Activated gamma-delta T cell (primary cell): Measurements from ENCODE around the gene URAD.
"Not testable (repeated sequence)": the region's sequence is repeated elsewhere in the genome, so short reads cannot be mapped to it uniquely, and the experiment has no call there.

Experiments used
- DNase-seq: peaks from one replicate; lab custom pipeline; 2025; lab: John Stamatoyannopoulos, UW
- total RNA-seq, 2 donors: gene quantifications; one replicate each; lab custom pipeline; 2026; lab: John Stamatoyannopoulos, UW

Gene URAD
- 0.09 to 0.15 reads per million in 2 donors for total RNA-seq

GRCh38 chr13:27988520-27988919, at the start of gene URAD:
Gene URAD (minus strand): TSS chr13:27988693. CDS start chr13:27988637, 56 bp downstream.
- no peak for DNase-seq

DNA sequence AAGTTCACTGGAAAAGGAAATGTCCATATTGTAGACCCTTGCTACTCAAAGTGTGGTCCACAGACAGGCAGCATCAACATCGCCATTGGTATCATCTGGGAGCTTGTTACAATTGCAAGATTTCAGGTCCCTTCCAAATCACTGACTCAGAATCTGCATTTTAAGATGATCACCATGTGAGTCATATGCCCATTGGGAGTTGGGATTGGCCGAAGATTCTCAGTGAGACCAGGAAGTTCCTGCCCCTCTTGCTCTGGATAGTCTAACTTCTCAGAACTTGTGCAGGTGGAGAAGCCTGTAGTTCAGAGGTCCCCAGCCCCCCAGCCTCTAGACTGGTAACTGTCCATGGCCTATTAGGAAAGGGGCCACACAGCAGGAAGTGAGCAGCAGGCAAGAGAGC, 48.9 kb upstream of the URAD start:
- no peak for DNase-seq

DNA sequence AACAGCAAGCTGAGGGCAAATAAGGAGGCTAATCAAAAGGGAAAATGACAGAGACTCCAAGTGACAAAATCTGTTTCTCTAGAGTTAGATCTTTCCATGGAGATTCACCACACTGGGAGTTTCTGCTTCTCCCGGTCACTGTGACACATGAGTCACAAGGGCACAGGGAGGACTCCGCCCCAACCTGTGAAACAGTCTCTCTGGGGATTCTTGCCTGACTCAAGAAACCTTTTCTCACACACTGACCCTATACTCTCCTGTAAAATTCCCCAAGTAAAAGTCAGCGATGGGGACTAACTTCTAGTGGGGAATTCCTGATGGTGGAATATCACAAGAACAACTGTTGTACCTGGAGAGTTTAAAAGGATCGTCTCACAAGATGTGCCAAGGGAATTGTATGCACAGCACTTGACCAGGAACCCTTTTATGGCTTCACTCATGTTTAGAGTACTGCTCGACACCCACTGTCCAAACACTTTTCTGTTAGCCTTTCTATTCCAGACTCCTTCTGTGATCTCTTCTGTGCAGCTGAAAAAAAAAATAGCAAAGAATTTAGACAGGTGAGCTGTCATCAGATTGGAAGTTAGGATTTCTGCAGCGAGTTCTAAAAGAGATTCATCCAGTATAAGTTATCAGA, 46.8 kb upstream of the URAD start:
- no peak for DNase-seq

- no peak for DNase-seq
These were observed 45.6 kb upstream of the URAD start for GRCh38 chr13:28033894-28034655.

- DNase-seq: not testable (repeated sequence)
These were observed 43.9 kb upstream of the URAD start for GRCh38 chr13:28032438-28032837.

GRCh38 chr13:28031896-28032288, 43.4 kb upstream of the URAD start:
- no peak for DNase-seq

- DNase-seq: peak; percentile 6
These were observed 42.9 kb upstream of the URAD start for GRCh38 chr13:28031220-28031895.

GRCh38 chr13:28027607-28028364, 39.3 kb upstream of the URAD start:
- DNase-seq: no peak

GRCh38 chr13:28027071-28027470, 38.6 kb upstream of the URAD start:
- no peak for DNase-seq

DNA sequence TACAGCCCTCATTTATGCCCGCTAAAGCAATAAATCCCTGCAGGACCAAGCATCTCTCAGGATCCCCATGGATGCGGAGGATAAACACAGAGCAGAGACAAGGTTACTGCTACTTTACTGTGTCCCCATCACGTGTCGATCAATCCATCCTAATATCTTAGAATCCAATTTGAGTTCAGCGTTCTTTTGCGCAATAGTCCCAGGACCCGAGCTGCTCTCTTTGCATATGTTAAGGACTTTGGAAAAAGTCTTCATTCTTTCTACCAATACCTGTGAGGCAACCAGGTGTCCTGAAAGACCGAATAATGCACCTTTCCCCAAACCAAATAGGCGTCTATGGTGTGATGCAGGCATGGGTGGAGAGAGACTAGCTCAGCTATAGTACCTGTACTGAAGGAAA, 38.0 kb upstream of the URAD start:
- no peak for DNase-seq

DNA sequence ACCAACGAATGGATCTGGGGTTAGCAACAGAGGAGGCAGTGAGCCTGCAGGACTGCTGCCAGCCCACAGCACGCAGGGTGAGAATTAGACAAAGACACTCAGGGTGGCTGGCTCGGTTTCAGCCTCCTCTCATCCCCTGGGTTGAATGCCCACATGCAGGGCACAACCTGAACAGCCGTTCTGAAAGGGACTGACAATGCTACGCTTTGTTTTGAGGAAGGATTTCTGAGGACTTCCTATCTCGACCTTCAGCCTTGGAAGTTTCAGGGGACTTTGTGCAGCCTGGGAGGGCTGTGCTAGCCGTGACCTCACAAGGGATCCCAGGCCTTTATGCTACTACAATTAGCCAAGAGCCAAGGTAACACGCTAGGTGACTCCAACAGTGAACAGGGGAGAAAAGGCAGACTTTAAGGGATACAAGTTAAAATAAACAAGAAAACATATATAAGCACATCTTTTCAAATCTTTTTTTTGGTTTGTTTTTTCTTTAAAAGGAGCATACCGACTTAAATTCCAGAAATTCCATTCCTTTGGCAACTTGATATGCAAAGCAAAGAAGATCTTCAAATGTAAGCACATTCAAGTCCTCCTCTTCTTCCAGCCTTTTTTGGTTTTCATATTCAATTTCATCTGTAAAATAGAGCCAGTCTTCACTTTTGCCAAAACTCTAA, 34.5 kb upstream of the URAD start:
- DNase-seq: no peak

DNA sequence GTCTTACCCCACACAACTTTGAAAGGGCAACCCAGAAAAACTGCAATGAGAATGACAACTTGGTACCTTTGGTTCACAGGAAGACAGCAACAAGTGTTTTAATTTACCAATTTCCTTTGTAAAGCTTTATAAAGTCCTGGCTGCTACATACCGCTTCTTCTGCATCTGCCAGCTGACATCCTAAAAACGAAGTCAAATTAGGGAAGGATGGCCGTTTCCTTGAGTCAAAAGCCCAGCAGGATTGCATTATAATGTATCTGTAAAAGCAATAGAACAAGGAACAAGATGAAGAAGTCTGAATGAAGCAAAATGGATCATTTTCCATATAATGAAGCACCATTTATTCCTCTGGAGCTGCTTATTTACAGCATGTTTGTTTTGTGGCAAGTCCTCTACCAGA, 25.8 kb upstream of the URAD start:
- DNase-seq: no peak

GRCh38 chr13:28013482-28013881, 25.0 kb upstream of the URAD start:
- no peak for DNase-seq

DNA sequence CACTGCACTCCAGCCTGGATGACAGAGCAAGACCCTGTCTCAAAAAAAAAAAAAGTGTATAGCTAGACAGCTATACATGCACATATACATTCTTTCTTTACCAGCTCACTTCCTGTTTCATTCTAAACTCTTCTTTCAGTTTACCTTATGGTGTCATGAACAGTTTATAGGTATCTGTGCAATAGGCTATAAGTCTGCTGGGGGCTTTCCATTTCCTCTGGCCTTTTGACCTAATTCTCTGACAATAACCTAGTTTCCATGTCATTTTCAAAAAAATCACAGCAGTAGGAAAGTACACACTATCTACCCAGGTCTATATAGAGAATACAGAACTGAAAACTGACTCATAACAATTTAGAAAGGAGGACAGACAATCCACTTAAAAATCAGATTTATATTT, 24.4 kb upstream of the URAD start:
- DNase-seq: no peak

DNA sequence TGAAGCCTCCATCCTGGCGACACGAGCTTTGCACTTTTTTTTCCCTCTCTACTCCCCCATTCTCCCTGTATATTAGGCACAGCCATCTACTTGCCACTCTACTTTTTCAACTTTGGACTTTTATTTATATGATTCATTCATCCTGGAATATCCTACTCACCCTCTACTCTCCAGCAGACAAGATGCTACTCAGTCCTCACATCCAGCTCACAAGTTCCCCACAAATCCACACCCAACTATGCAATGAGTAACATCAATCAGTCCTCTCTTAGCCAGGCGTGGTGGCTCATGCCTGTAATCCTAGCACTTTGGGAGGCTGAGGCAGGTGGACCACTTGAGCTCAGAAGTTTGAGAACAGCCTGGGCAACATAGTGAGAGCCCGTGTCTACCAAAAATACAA, 23.9 kb upstream of the URAD start:
- DNase-seq: no peak

DNA sequence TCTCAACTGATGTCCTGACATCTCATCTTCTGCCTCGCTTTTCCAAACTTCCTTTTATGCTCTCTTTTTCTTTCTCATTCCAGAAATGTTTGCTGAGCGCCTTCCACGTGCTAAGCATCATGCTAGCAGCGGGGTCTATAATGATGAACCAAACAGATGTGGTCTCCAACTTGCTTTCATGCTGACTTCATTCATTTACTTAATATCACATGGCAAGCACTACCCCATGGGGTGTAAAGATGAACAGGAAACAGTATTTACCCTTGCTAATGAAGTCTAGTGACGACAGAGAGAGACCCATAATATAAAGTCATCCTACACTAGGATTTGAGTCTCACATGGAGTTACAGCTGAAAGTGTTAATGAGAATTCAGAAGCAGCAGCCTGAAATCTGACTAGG, 21.6 kb upstream of the URAD start:
- DNase-seq: no peak

- not testable (repeated sequence) for DNase-seq
These were observed 16.5 kb upstream of the URAD start for GRCh38 chr13:28005016-28005415.

DNA sequence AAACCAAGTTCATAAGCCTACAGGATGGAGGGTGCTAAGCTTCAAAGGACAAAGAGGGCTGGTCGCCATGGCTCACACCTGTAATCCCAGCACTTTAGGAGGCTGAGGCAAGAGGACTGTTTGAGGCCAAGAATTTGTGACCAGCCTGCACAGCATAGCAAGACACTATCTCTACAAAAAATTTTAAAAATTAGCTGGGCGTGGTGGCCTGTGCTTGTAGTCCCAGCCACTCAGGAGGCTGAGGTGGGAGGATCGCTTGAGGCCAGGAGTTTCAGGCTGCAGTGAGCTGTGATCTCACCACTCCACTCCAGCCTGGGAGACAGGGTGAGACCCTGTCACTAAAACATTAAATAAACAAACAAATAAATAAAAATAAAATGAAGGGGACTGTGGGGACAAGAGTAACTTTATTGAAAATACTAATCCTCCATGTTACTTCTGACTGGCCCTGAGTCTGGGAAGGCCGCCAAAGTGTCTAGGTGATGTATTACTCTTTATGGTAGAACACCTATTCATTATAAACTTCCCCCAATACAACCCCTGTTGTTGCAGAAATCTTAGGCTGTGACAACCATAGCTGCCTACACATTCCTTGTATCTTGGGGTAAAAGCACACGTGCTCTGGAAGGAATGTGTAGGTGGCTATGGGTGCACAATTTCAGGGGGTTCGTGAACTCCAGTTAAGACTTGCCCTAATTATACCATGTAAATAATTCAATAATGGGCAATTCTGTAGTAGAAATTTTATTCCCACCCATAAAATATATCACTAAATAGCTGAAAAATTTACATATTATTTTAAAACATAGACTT, 14.6 kb upstream of the URAD start:
- DNase-seq: no peak

DNA sequence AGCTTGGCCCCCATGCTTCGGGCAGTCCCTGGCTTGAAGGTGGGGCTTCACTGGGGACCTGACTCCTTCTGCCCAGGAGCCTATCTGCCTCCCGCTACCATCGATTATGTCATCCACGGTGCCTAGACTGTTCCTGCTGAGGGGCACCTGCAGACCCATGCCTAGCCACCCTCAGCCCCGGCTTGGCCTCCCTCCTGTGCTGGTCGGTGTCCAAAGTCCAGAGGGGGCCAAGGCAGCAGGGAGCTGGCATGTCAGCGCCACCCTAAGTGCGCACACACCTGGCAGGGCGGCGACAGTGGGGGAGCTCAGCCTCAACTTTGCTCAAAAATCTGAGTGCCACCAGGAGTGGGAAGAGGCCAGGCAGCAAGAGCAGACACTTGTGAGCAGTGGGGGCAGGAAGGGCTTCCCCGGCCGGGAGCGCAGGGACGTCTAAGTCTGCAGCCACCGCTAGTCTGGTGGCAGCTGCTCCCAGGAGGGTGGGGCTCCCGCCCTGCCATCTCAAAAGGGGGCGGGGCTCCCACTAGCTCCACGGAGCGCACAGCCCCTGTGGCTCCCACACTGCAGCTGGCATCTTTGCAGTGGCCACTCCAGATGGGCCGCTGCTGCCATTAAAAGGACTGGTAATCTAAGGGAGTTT, 13.5 kb upstream of the URAD start:
- DNase-seq: no peak

DNA sequence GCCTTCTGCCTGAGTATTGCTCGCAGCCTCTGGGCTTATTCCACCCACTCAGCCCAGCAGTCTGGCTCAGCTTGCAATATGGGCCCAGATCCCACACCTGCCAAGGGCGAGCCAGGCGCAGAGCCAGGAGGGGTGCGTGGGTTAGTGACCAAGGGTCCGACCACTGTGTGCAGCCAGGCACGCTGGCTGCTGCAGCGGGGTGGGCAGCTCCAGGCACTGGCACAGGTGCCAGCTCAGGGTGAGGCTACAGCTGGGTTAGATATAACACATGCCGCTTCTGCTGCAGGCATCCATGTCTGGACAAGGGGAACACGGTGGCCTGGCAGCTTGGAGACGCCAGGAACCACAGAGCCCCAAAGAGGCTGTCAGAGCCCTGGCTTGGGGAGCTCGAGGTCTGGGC, 12.6 kb upstream of the URAD start:
- no peak for DNase-seq
